HepG2 (cell line): ENCODE measurements around the gene IQGAP2. TPM values are rescaled to one million over a fixed set of nuclear protein-coding genes. Genes with fewer than 3 reads are reported as not detected.

ENCODE experiments used
- SATB2 ChIP-seq: sonication (generic); formaldehyde crosslinking; IDR thresholded peaks from 2 replicates; pipeline ENCODE4 v1.5.0; 2020; ENCODE audit warnings: missing genetic modification reagents
- ZBTB4 ChIP-seq: sonication (generic); formaldehyde crosslinking; IDR thresholded peaks from 2 replicates; pipeline ENCODE4 v1.4.0; 2020; ENCODE audit warnings: missing genetic modification reagents, mild to moderate bottlenecking, borderline replicate concordance
- ZFP41 ChIP-seq: sonication (generic); formaldehyde crosslinking; IDR thresholded peaks from 2 replicates; pipeline ENCODE4 v1.4.0; 2020; ENCODE audit warnings: mild to moderate bottlenecking, missing genetic modification reagents, borderline replicate concordance
- polyA plus RNA-seq, 8 experiments: library from polyadenylated mRNA; depleted of rRNA in 3 of 8; stranded (reverse) in 7 of 8; unstranded in 1 of 8; fragments of >200 nt; fragmentation: Illumina TruSeq in 4 of 8; extraction: Trizol in 4 of 8; gene quantifications; 2 replicates each; pipeline versions ENCODE4 v1.2.1 to v1.2.3, GENCODE V29; 2011 to 2016; ENCODE audit warnings: low read depth in 4 of 8, missing spikeins in 1 of 8, mixed read lengths in 1 of 8; ENCODE audit not compliant: insufficient read depth in 1 of 8
- total RNA-seq, 5 experiments: library from RNA; depleted of rRNA; stranded (reverse); fragments of >200 nt; fragmentation: Illumina TruSeq; extraction: Trizol; gene quantifications; 2 replicates each; pipeline ENCODE4 v1.2.3, GENCODE V29; 2016; ENCODE audit warnings: low read depth in 1 of 5
- TF ChIP-seq, protein P1 (sequence below): sonication (generic); formaldehyde crosslinking; IDR thresholded peaks from 2 replicates; pipeline ENCODE4 v1.8.0; 2022; ENCODE audit warnings: missing genetic modification reagents, mild to moderate bottlenecking, borderline replicate concordance
- TF ChIP-seq, protein P2 (sequence below): sonication (generic); formaldehyde crosslinking; IDR thresholded peaks from 2 replicates; pipeline ENCODE4 v1.4.0; 2020; ENCODE audit warnings: missing genetic modification reagents

Gene IQGAP2
- total and polyA plus RNA-seq, 2 of the 13 experiments (the other 11 are each of a cell fraction or from before 2014, with no cell fraction given), result 35.2 to 83.3 TPM

- TF ChIP-seq, protein P1, sequence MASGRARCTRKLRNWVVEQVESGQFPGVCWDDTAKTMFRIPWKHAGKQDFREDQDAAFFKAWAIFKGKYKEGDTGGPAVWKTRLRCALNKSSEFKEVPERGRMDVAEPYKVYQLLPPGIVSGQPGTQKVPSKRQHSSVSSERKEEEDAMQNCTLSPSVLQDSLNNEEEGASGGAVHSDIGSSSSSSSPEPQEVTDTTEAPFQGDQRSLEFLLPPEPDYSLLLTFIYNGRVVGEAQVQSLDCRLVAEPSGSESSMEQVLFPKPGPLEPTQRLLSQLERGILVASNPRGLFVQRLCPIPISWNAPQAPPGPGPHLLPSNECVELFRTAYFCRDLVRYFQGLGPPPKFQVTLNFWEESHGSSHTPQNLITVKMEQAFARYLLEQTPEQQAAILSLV (CRISPR knock-in tag), result no peak
- TF ChIP-seq SATB2 (CRISPR knock-in tag), result no peak
- TF ChIP-seq, protein P2, sequence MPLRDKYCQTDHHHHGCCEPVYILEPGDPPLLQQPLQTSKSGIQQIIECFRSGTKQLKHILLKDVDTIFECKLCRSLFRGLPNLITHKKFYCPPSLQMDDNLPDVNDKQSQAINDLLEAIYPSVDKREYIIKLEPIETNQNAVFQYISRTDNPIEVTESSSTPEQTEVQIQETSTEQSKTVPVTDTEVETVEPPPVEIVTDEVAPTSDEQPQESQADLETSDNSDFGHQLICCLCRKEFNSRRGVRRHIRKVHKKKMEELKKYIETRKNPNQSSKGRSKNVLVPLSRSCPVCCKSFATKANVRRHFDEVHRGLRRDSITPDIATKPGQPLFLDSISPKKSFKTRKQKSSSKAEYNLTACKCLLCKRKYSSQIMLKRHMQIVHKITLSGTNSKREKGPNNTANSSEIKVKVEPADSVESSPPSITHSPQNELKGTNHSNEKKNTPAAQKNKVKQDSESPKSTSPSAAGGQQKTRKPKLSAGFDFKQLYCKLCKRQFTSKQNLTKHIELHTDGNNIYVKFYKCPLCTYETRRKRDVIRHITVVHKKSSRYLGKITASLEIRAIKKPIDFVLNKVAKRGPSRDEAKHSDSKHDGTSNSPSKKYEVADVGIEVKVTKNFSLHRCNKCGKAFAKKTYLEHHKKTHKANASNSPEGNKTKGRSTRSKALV, result no peak
- TF ChIP-seq ZBTB4 (CRISPR knock-in tag), result no peak
- no peak for TF ChIP-seq ZFP41 (CRISPR knock-in tag)
Measured at GRCh38 chr5:76600716-76601115, 197.6 kb downstream of the IQGAP2 start (continued).
